ENCODE results near the gene PLEKHG4B. TPM values are rescaled to one million over a fixed set of nuclear protein-coding genes. Genes with fewer than 3 reads are reported as not detected.

The PLEKHG4B gene
- polyA plus RNA-seq, 4 donors, result 9.1 to 21.6 (median 13.4) TPM

- no peak for DNase-seq (ENCODE audit: low read depth in 4 of 4, low spot score in 2 of 4)
Observed at GRCh38 chr5:121432-121831, 29.5 kb downstream of the PLEKHG4B start.

GRCh38 chr5:125815-126214 is 33.8 kb downstream of the PLEKHG4B start:
- no peak for DNase-seq (ENCODE audit: low read depth in 4 of 4, low spot score in 2 of 4)

GRCh38 chr5:126806-127205 is 34.8 kb downstream of the PLEKHG4B start:
- DNase-seq (ENCODE audit: low read depth in 4 of 4, low spot score in 2 of 4), result no peak

GRCh38 chr5:127886-128285 is 35.9 kb downstream of the PLEKHG4B start:
- DNase-seq (ENCODE audit: low read depth in 4 of 4, low spot score in 2 of 4), result no peak

- no peak for DNase-seq (ENCODE audit: low read depth in 4 of 4, low spot score in 2 of 4)
Observed at GRCh38 chr5:128446-128845, 36.5 kb downstream of the PLEKHG4B start.

GRCh38 chr5:129148-129547 is 37.2 kb downstream of the PLEKHG4B start:
- no peak for DNase-seq (ENCODE audit: low read depth in 4 of 4, low spot score in 2 of 4)

GRCh38 chr5:129820-130219 is 37.9 kb downstream of the PLEKHG4B start:
- no peak for DNase-seq (ENCODE audit: low read depth in 4 of 4, low spot score in 2 of 4)

- no peak for DNase-seq (ENCODE audit: low read depth in 4 of 4, low spot score in 2 of 4)
Observed at GRCh38 chr5:130601-131131, 38.7 kb downstream of the PLEKHG4B start.

GRCh38 chr5:136901-137300 is 44.9 kb downstream of the PLEKHG4B start:
- DNase-seq (ENCODE audit: low read depth in 4 of 4, low spot score in 2 of 4), result no peak

- DNase-seq (ENCODE audit: low read depth in 4 of 4, low spot score in 2 of 4), result no peak
Observed at GRCh38 chr5:137741-138140, 45.8 kb downstream of the PLEKHG4B start.

- no peak for DNase-seq (ENCODE audit: low read depth in 4 of 4, low spot score in 2 of 4)
Observed at GRCh38 chr5:138936-139335, 47.0 kb downstream of the PLEKHG4B start.

- DNase-seq (ENCODE audit: low read depth in 4 of 4, low spot score in 2 of 4), result no peak
Observed at GRCh38 chr5:139579-140442, 47.8 kb downstream of the PLEKHG4B start.

GRCh38 chr5:140443-140829 is 48.5 kb downstream of the PLEKHG4B start:
- no peak for DNase-seq (ENCODE audit: low read depth in 4 of 4, low spot score in 2 of 4)

GRCh38 chr5:141211-141610 is 49.2 kb downstream of the PLEKHG4B start:
- no peak for DNase-seq (ENCODE audit: low read depth in 4 of 4, low spot score in 2 of 4)

- no peak for DNase-seq (ENCODE audit: low read depth in 4 of 4, low spot score in 2 of 4)
Observed at GRCh38 chr5:141761-142160, 49.8 kb downstream of the PLEKHG4B start.

- no peak for DNase-seq (ENCODE audit: low read depth in 4 of 4, low spot score in 2 of 4)
Observed at GRCh38 chr5:142246-142810, 50.4 kb downstream of the PLEKHG4B start.

GRCh38 chr5:143041-143440 is 51.1 kb downstream of the PLEKHG4B start:
- no peak for DNase-seq (ENCODE audit: low read depth in 4 of 4, low spot score in 2 of 4)

- no peak for DNase-seq (ENCODE audit: low read depth in 4 of 4, low spot score in 2 of 4)
Observed at GRCh38 chr5:144941-145340, 53.0 kb downstream of the PLEKHG4B start.

- DNase-seq (ENCODE audit: low read depth in 4 of 4, low spot score in 2 of 4), result no peak
Observed at GRCh38 chr5:145585-146323, 53.8 kb downstream of the PLEKHG4B start.

- DNase-seq (ENCODE audit: low read depth in 4 of 4, low spot score in 2 of 4), result no peak
Observed at GRCh38 chr5:147751-148150, 55.8 kb downstream of the PLEKHG4B start.

- no peak for DNase-seq (ENCODE audit: low read depth in 4 of 4, low spot score in 2 of 4)
Observed at GRCh38 chr5:149745-150485, 57.9 kb downstream of the PLEKHG4B start.

Measured in left renal cortex interstitium (tissue), 4 donors.